IMR-90 (cell line): Measurements from ENCODE around the gene GPHA2. TPM values are rescaled to one million over a fixed set of nuclear protein-coding genes. Genes with fewer than 3 reads are reported as not detected.

Source experiments
- ATAC-seq: fragments of 200-7000 bp; cut with Tn5 transposase; 2 replicates; pipeline ENCODE4 v1.9.1; 2020; ENCODE audit warnings: low read depth, mild to moderate bottlenecking, moderate library complexity
- BruUV-seq: library from RNA; stranded (reverse); fragments of 400-500 nt; replicated peaks from 2 replicates; lab custom pipeline; 2021; lab: Mats Ljungman, UMichigan
- CTCF ChIA-PET: fragments of 300-600 bp; formaldehyde crosslinking; extraction: SDS; loops from one replicate; lab custom pipeline; 2021; ENCODE audit warnings: antibody characterized with exemption; lab: Yijun Ruan, JAX
- POLR2A ChIA-PET: fragments of 300-600 bp; sonication (Branson Sonifier 250); formaldehyde crosslinking; loops from one replicate; lab custom pipeline; 2022; ENCODE audit warnings: antibody characterized with exemption; ENCODE audit not compliant: unreplicated experiment; lab: Charles Lee
- DNase-seq: peaks from one replicate; pipeline ENCODE4 v3.0.0; 2013
- H2AFZ ChIP-seq: replicated peaks from 2 replicates; pipeline ENCODE3; 2013; ENCODE audit warnings: low read length, mild to moderate bottlenecking; ENCODE audit not compliant: poor library complexity
- H2AK5ac ChIP-seq: 2 replicates; pipeline ENCODE4 v1.6.1; 2013; ENCODE audit warnings: low read depth, low read length, inconsistent platforms
- H2AK9ac ChIP-seq: replicated peaks from 2 replicates; pipeline ENCODE3; 2013; ENCODE audit warnings: mild to moderate bottlenecking, low read depth, low read length, moderate library complexity; ENCODE audit not compliant: poor library complexity
- H2BK120ac ChIP-seq: 2 replicates; pipeline ENCODE4 v1.6.1; 2013; ENCODE audit warnings: low read depth, low read length, inconsistent platforms
- H2BK15ac ChIP-seq: 3 replicates; pipeline ENCODE4 v1.6.1; 2013; ENCODE audit warnings: low read depth, low read length, inconsistent platforms
- H2BK20ac ChIP-seq: 2 replicates; pipeline ENCODE4 v1.6.1; 2013; ENCODE audit warnings: low read depth, mild to moderate bottlenecking, inconsistent platforms, low read length, moderate library complexity
- H2BK5ac ChIP-seq: 2 replicates; pipeline ENCODE4 v1.6.1; 2013; ENCODE audit warnings: mild to moderate bottlenecking, low read depth, low read length, inconsistent platforms; ENCODE audit not compliant: poor library complexity, severe bottlenecking
- H3K14ac ChIP-seq: replicated peaks from 2 replicates; pipeline ENCODE4 v1.6.1; 2013; ENCODE audit warnings: low read depth, low read length, inconsistent platforms
- H3K18ac ChIP-seq: 2 replicates; pipeline ENCODE4 v1.6.1; 2013; ENCODE audit warnings: low read depth, low read length, control low read depth
- H3K23ac ChIP-seq: 2 replicates; pipeline ENCODE4 v1.6.1; 2013; ENCODE audit warnings: low read depth, low read length, inconsistent platforms
- H3K27ac ChIP-seq: 2 replicates; pipeline ENCODE4 v1.5.1; 2013; ENCODE audit warnings: mild to moderate bottlenecking, control low read depth, low read length; ENCODE audit not compliant: insufficient read depth
- H3K27me3 ChIP-seq: 2 replicates; pipeline ENCODE4 v1.6.1; 2013; ENCODE audit warnings: low read length; ENCODE audit not compliant: control insufficient read depth, insufficient read depth
- H3K36me3 ChIP-seq: 2 replicates; pipeline ENCODE4 v1.6.1; 2013; ENCODE audit warnings: low read length, mixed read lengths; ENCODE audit not compliant: control insufficient read depth, insufficient read depth
- H3K4ac ChIP-seq: 2 replicates; pipeline ENCODE4 v1.6.1; 2013; ENCODE audit warnings: low read depth, low read length, inconsistent platforms
- H3K4me1 ChIP-seq: 2 replicates; pipeline ENCODE4 v1.6.1; 2013; ENCODE audit warnings: low read length, mixed read lengths; ENCODE audit not compliant: control insufficient read depth, insufficient read depth
- H3K4me2 ChIP-seq: 2 replicates; pipeline ENCODE4 v1.6.1; 2013; ENCODE audit warnings: low read depth, mild to moderate bottlenecking, control low read depth, low read length, moderate library complexity
- H3K4me3 ChIP-seq: 2 replicates; pipeline ENCODE4 v1.5.1; 2013; ENCODE audit warnings: low read depth, mild to moderate bottlenecking, control low read depth, low read length, moderate library complexity; ENCODE audit not compliant: insufficient read depth
- H3K56ac ChIP-seq: 2 replicates; pipeline ENCODE4 v1.6.1; 2013; ENCODE audit warnings: low read length, inconsistent platforms; ENCODE audit not compliant: insufficient read depth; ENCODE audit errors: extremely low read depth
- H3K79me1 ChIP-seq, 2 experiments: 2 replicates each; pipeline ENCODE4 v1.6.1; 2013; ENCODE audit warnings: low read length in 2 of 2, inconsistent platforms in 1 of 2, low read depth in 1 of 2
- H3K9ac ChIP-seq: 2 replicates; pipeline ENCODE4 v1.6.1; 2013; ENCODE audit warnings: low read depth, low read length, control low read depth
- H3K9me1 ChIP-seq: 2 replicates; pipeline ENCODE4 v1.6.1; 2013; ENCODE audit warnings: low read length, inconsistent platforms; ENCODE audit not compliant: insufficient read depth
- H3K9me3 ChIP-seq: 2 replicates; pipeline ENCODE4 v1.6.1; 2013; ENCODE audit warnings: low read length; ENCODE audit not compliant: control insufficient read depth, insufficient read depth
- H4K20me1 ChIP-seq: 2 replicates; pipeline ENCODE4 v1.6.1; 2013; ENCODE audit warnings: low read length, inconsistent platforms; ENCODE audit not compliant: insufficient read depth
- H4K5ac ChIP-seq: 2 replicates; pipeline ENCODE4 v1.6.1; 2013; ENCODE audit warnings: mild to moderate bottlenecking, low read depth, low read length, control low read depth
- H4K8ac ChIP-seq, 2 experiments: 2 replicates each; pipeline ENCODE4 v1.6.1; 2013; ENCODE audit warnings: low read depth in 2 of 2, low read length in 2 of 2, control low read depth in 1 of 2, inconsistent platforms in 1 of 2
- H4K91ac ChIP-seq: 2 replicates; pipeline ENCODE4 v1.6.1; 2013; ENCODE audit warnings: low read depth, low read length, inconsistent platforms; ENCODE audit not compliant: insufficient read depth
- BHLHE40 ChIP-seq: fragments of 150-350 bp; IDR thresholded peaks from 2 replicates; pipeline ENCODE4 v1.6.1; 2016; ENCODE audit warnings: mild to moderate bottlenecking, low read depth, low read length
- FOS ChIP-seq: fragments of 150-350 bp; IDR thresholded peaks from 2 replicates; pipeline ENCODE4 v1.6.1; 2016; ENCODE audit warnings: low read depth, low read length
- RFX5 ChIP-seq: IDR thresholded peaks from 2 replicates; pipeline ENCODE4 v1.8.0; 2012; ENCODE audit warnings: low read depth, mild to moderate bottlenecking, low read length, moderate library complexity
- SMC3 ChIP-seq: fragments of 150-350 bp; IDR thresholded peaks from 2 replicates; pipeline ENCODE4 v1.6.1; 2016; ENCODE audit warnings: low read depth, mild to moderate bottlenecking, antibody characterized with exemption, low read length, moderate library complexity
- WGBS, 2 experiments: methylation state at CpG; one replicate each; pipeline versions ENCODE4 v1.1.5 to v1.1.7; 2013; ENCODE audit warnings: missing lambda C conversion rate in 2 of 2; ENCODE audit not compliant: insufficient read length in 1 of 2; ENCODE audit errors: extremely low coverage in 2 of 2; 5-methylcytosine and 5-hydroxymethylcytosine counted together
- dilution Hi-C: fragments of 300-500 bp; cut with HindIII; formaldehyde crosslinking; loops from one replicate; pipeline ENCODE4 v1.14.3; 2018; ENCODE audit warnings: low sequenced_read_pairs; ENCODE audit not compliant: unreplicated experiment
- in situ Hi-C: fragments of 300-500 bp; cut with MboI; formaldehyde crosslinking; loops from 3 replicates; pipeline ENCODE4 v1.14.3; 2019; ENCODE audit warnings: low sequenced_read_pairs, inconsistent platforms, mixed read lengths
- intact Hi-C: fragments of 100-400 bp; cut with micrococcal nuclease; formaldehyde crosslinking; loops from 2 replicates; pipeline ENCODE4 v1.10.0; 2022
- polyA plus RNA-seq, 3 experiments: library from polyadenylated mRNA; depleted of rRNA; stranded (reverse); fragments of >200 nt; gene quantifications; 2 replicates each; pipeline ENCODE4 v1.2.3, GENCODE V29; 2012; ENCODE audit warnings: low replicate concordance in 1 of 3
- total RNA-seq: library from RNA; depleted of rRNA; stranded (reverse); fragments of >200 nt; gene quantifications from 2 replicates; pipeline ENCODE4 v1.2.3, GENCODE V29; 2012
- TF ChIP-seq, protein P1 (sequence below): fragments of 150-350 bp; IDR thresholded peaks from 2 replicates; pipeline ENCODE4 v1.6.1; 2017; ENCODE audit warnings: mild to moderate bottlenecking, antibody characterized with exemption, low read length, low read depth

GPHA2 gene
- total and polyA plus RNA-seq, 2 of the 4 experiments (the other 2 are of a cell fraction) = not detected

DNA sequence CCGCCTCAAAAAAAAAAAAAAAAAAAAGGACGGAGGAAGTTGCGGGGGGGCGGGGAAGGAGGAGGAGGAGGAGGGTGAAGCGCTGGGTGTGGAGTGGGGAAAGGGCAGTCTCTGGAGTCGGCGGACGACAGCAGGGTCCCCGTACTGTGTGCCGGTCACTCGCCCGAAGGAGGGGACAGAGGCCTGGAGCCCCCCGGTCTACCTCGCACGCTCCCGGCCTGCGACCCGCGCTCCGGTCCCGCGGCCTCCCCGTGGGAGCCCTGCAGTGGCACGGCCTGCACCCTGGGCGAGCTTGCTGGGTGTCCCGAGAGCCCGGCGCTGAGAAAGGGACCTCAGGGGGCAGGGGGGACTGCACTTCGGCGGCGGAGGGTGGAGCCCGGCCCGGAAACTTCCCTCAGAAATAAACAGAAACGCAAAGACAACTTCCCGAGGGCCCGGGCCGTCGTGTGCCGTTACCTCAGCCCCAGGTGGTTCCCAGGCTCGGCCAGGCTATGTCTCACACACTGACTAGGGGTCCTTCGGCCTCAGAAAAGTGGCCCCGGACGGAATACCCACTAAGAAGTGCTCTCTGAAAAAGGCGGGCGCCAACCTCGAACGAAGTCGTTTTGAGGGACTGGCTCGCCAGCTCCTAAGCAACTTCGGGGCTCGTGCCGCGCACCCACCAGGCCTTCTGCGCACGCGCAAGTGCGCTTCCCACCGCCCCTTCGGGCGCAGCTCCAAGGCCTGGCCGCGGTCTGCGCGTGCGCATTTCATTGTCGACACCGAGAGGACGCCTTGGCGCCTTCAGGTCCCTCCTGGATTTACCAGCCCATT is 35.9 kb upstream of the GPHA2 start, which contains the start of gene MAJIN:
MAJIN (minus strand) TSS at position 688 of the 813 bp plus-strand sequence. CDS start 12,703 bp downstream, outside the sequence.
- dilution Hi-C loops (no loop called here), intact Hi-C loops (no loop called here), in situ Hi-C loops (no loop called here)
- Histone ChIP-seq H3K4me3 (peak within 1 kb of the TSS; percentile 33; the same call in 1 of the 2 replicates), H3K23ac (no peak within 1 kb of the TSS), H3K14ac (no peak within 1 kb of the TSS), H2BK5ac (no peak within 1 kb of the TSS), H2BK20ac (no peak within 1 kb of the TSS), H4K91ac (no peak within 1 kb of the TSS), H3K9me1 (no peaks in the 10 kb centered on the region; the same call in 1 of the 2 replicates), H3K4me1 (0 out of 2 replicates have a peak, but pooled peaks cover 1% of the 10 kb centered on the region), H3K4ac (peak within 1 kb of the TSS; percentile 78), H2BK15ac (no peak within 1 kb of the TSS), H3K9ac (no peak within 1 kb of the TSS), H2AK5ac (no peak within 1 kb of the TSS), H3K56ac (no peak within 1 kb of the TSS), H3K18ac (no peak within 1 kb of the TSS), H3K27me3 (peaks cover 2% of the 10 kb centered on the region; the same call in 1 of the 2 replicates), H2AK9ac (no peak within 1 kb of the TSS), H3K9me3 (no peaks in the 10 kb centered on the region), H2AFZ (peak within 1 kb of the TSS; percentile 91), H2BK120ac (no peak within 1 kb of the TSS), H4K5ac (peak within 1 kb of the TSS; percentile 52; the same call in 1 of the 2 replicates), H3K36me3 (no peaks in the 10 kb centered on the region), H3K27ac (no peak within 1 kb of the TSS), H4K8ac (peak within 1 kb of the TSS; percentile 44 to 84; a peak in 3 of 4 replicates), H3K4me2 (peak within 1 kb of the TSS; percentile 76), H4K20me1 (no peaks in the 10 kb centered on the region), H3K79me1 (no peaks in the 10 kb centered on the region)
- 27% methylated on average over 29 of the region's 69 CpGs; no CpG with 5 or more reads in 1 of the 2 experiments for WGBS, 2 experiments
- BruUV-seq = no TSS peak
- ChIA-PET POLR2A (no interaction called here), CTCF (no interaction called here)
- no peak for ATAC-seq
- DNase-seq = peak; percentile 41
- TF ChIP-seq SMC3 = no peak
- peak; percentile 33; the same call in 1 of the 2 replicates for TF ChIP-seq BHLHE40
- no peak for TF ChIP-seq RFX5
- TF ChIP-seq FOS = no peak
- TF ChIP-seq, protein P1, sequence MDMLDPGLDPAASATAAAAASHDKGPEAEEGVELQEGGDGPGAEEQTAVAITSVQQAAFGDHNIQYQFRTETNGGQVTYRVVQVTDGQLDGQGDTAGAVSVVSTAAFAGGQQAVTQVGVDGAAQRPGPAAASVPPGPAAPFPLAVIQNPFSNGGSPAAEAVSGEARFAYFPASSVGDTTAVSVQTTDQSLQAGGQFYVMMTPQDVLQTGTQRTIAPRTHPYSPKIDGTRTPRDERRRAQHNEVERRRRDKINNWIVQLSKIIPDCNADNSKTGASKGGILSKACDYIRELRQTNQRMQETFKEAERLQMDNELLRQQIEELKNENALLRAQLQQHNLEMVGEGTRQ = peak; percentile 8; the same call in 1 of the 2 replicates
